Effector memory CD8-positive, alpha-beta T cell (primary cell): ENCODE measurements around the gene NR3C2.
"Not testable (repeated sequence)": the region's sequence is repeated elsewhere in the genome, so short reads cannot be mapped to it uniquely, and the experiment has no call there.

ENCODE experiments used
- ATAC-seq: fragments of 150-1000 bp; cut with Tn5 transposase; replicated peaks from 2 replicates; pipeline ENCODE4 v1.10.0; 2021; ENCODE audit warnings: mild to moderate bottlenecking, moderate library complexity
- DNase-seq, 3 experiments: peaks; one replicate each; pipeline ENCODE4 v3.0.0; 2021
- H3K27ac Mint-ChIP-seq, 2 donors: one replicate each; pipeline ENCODE4 v1.8.0; 2022; ENCODE audit warnings: mild to moderate bottlenecking in 2 of 2, mixed read lengths in 2 of 2, moderate library complexity in 2 of 2
- H3K27me3 Mint-ChIP-seq, 2 donors: one replicate each; pipeline ENCODE4 v1.8.0; 2022; ENCODE audit warnings: mixed read lengths in 2 of 2
- H3K36me3 Mint-ChIP-seq: one replicate; pipeline ENCODE4 v1.8.0; 2022; ENCODE audit warnings: mild to moderate bottlenecking, moderate library complexity, mixed read lengths; ENCODE audit not compliant: insufficient read depth
- H3K4me1 Mint-ChIP-seq, 2 donors: one replicate each; pipeline ENCODE4 v1.8.0; 2022; ENCODE audit warnings: low read depth in 2 of 2, mixed read lengths in 2 of 2
- H3K4me3 Mint-ChIP-seq, 2 donors: one replicate each; pipeline ENCODE4 v1.8.0; 2022; ENCODE audit warnings: mild to moderate bottlenecking in 2 of 2, mixed read lengths in 2 of 2, moderate library complexity in 2 of 2
- H3K9me3 Mint-ChIP-seq, 2 donors: one replicate each; pipeline ENCODE4 v1.8.0; 2022; ENCODE audit warnings: mixed read lengths in 2 of 2

The NR3C2 gene

GRCh38 chr4:148203056-148203898 lies 238.9 kb downstream of the NR3C2 start:
- Mint-ChIP-seq H3K4me3 (no peak overlapping the region), H3K27ac (peak overlapping the region in 1 of 2 donors; percentile 49), H3K9me3 (no peaks in the 10 kb centered on the region), H3K36me3 (no peaks in the 10 kb centered on the region), H3K4me1 (peaks cover 14 to 16% of the 10 kb centered on the region in 2 donors), H3K27me3 (no peaks in the 10 kb centered on the region)
- ATAC-seq (no peak), DNase-seq (no peak)

GRCh38 chr4:148200960-148201359 lies 241.3 kb downstream of the NR3C2 start:
- no peak for ATAC-seq
- H3K9me3 Mint-ChIP-seq: no peaks in the 10 kb centered on the region
- no peak overlapping the region for H3K27ac Mint-ChIP-seq
- H3K4me1 Mint-ChIP-seq: peaks cover 10 to 12% of the 10 kb centered on the region in 2 donors
- no peak overlapping the region for H3K4me3 Mint-ChIP-seq
- no peaks in the 10 kb centered on the region for H3K36me3 Mint-ChIP-seq
- DNase-seq: no peak
- no peaks in the 10 kb centered on the region for H3K27me3 Mint-ChIP-seq

DNA sequence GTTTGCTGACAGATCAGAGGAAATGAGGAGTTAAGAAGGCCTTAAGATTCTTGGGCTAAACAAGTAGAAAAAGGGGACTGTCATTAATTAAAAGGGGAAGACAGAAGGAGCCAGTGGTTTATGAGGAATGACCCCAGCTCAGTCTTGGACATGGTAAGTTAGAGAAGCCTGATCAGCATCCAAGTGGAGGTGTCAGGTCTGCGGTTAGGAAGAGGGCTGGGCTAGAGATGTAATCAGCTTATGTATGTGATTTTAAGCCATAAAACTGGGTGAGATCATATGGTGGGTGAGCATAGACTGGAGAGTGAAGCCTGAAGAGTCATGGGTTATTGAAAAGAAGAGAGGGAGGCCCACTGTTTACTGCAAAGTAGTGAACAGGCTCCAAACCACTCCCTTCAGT lies 246.1 kb downstream of the NR3C2 start:
- DNase-seq: no peak
- Mint-ChIP-seq H3K4me3 (no peak overlapping the region), H3K27ac (no peak overlapping the region), H3K9me3 (no peaks in the 10 kb centered on the region), H3K27me3 (no peaks in the 10 kb centered on the region), H3K36me3 (peaks cover 16% of the 10 kb centered on the region), H3K4me1 (peaks cover 0 to 1% of the 10 kb centered on the region in 2 donors)
- peak; percentile 42 for ATAC-seq

DNA sequence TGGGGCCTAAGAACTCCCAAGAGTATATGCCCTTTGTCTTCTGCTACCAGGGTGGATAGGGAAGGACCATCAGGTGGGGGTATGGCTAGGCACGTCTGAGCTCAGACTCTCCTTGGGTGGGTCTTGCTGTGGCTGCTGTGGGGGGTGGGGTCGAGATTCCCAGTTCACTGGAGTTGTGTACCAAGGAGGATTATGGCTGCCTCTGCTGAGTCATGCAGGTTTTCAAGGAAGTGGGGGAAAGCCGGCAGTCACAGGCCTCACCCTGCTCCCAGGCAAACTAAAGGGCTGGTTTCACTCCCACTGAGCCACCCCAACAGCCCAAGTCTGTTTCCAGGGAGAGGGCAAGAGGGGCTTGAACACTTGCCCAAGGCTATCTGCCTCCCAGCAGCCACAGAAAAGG lies 249.7 kb downstream of the NR3C2 start:
- Mint-ChIP-seq H3K9me3 (no peaks in the 10 kb centered on the region), H3K4me3 (no peak overlapping the region), H3K36me3 (peaks cover 16% of the 10 kb centered on the region), H3K27ac (no peak overlapping the region), H3K27me3 (no peaks in the 10 kb centered on the region), H3K4me1 (peaks cover 0 to 1% of the 10 kb centered on the region in 2 donors)
- ATAC-seq: no peak
- no peak for DNase-seq

- H3K27ac Mint-ChIP-seq: peak overlapping the region; percentile 47 to 59
- H3K36me3 Mint-ChIP-seq, H3K4me1 Mint-ChIP-seq: not testable (repeated sequence)
Observed at GRCh38 chr4:148187454-148188222, 254.6 kb downstream of the NR3C2 start.

GRCh38 chr4:148184922-148185321 lies 257.3 kb downstream of the NR3C2 start:
- DNase-seq (no peak), ATAC-seq (no peak)
- Mint-ChIP-seq H3K27ac (peak overlapping the region in 1 of 2 donors; percentile 13), H3K4me3 (no peak overlapping the region), H3K4me1 (peaks cover 8 to 14% of the 10 kb centered on the region in 2 donors), H3K27me3 (no peaks in the 10 kb centered on the region), H3K36me3 (no peaks in the 10 kb centered on the region), H3K9me3 (peaks cover 0 to 3% of the 10 kb centered on the region in 2 donors)

More at GRCh38 chr4:148187454-148188222, 254.6 kb downstream of the NR3C2 start:
- H3K4me3 Mint-ChIP-seq, ATAC-seq, H3K27me3 Mint-ChIP-seq, DNase-seq, H3K9me3 Mint-ChIP-seq: not testable (repeated sequence)

- H3K4me1 Mint-ChIP-seq: peaks cover 14 to 17% of the 10 kb centered on the region in 2 donors
- H3K36me3 Mint-ChIP-seq: no peaks in the 10 kb centered on the region
- no peak for DNase-seq
- no peaks in the 10 kb centered on the region for H3K27me3 Mint-ChIP-seq
- peaks cover 0 to 3% of the 10 kb centered on the region in 2 donors for H3K9me3 Mint-ChIP-seq
- H3K27ac Mint-ChIP-seq: no peak overlapping the region
- ATAC-seq: no peak
- H3K4me3 Mint-ChIP-seq: no peak overlapping the region
Observed at GRCh38 chr4:148182230-148182911, 259.8 kb downstream of the NR3C2 start.

GRCh38 chr4:148173397-148174017 lies 268.7 kb downstream of the NR3C2 start:
- Mint-ChIP-seq H3K4me3 (no peak overlapping the region), H3K27ac (no peak overlapping the region), H3K36me3 (no peaks in the 10 kb centered on the region), H3K27me3 (no peaks in the 10 kb centered on the region), H3K4me1 (peaks cover 5 to 21% of the 10 kb centered on the region in 2 donors), H3K9me3 (no peaks in the 10 kb centered on the region)
- no peak for ATAC-seq
- DNase-seq: no peak

DNA sequence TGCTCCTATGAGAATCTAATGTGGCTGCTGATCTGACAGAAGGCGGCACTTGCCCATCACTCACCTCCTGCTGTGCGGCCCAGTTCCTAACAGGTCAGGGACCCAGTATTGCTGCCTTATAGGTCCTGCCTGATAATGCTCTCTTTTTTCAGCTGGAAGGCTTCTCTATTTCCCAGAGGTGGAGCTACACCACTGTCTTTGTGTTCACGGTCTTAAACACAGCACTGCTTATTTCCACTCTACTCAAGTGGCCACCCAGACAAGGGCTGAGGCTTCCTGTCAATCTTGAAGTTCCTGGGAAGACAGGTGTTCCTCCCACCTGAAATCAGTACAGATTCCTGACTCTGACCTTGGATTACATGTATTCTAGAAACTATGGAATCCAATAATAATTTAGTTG lies 270.6 kb downstream of the NR3C2 start:
- Mint-ChIP-seq H3K27ac (peak overlapping the region; percentile 8 to 71), H3K4me1 (peaks cover 12 to 24% of the 10 kb centered on the region in 2 donors), H3K9me3 (no peaks in the 10 kb centered on the region), H3K27me3 (no peaks in the 10 kb centered on the region), H3K4me3 (no peak overlapping the region), H3K36me3 (no peaks in the 10 kb centered on the region)
- DNase-seq (no peak), ATAC-seq (no peak)

- Mint-ChIP-seq H3K27ac (peak overlapping the region in 1 of 2 donors; percentile 71), H3K36me3 (no peaks in the 10 kb centered on the region), H3K9me3 (no peaks in the 10 kb centered on the region), H3K4me1 (peaks cover 17 to 21% of the 10 kb centered on the region in 2 donors), H3K4me3 (no peak overlapping the region), H3K27me3 (no peaks in the 10 kb centered on the region)
- DNase-seq (no peak), ATAC-seq (peak; percentile 64)
Observed at GRCh38 chr4:148170408-148171365, 271.5 kb downstream of the NR3C2 start.

DNA sequence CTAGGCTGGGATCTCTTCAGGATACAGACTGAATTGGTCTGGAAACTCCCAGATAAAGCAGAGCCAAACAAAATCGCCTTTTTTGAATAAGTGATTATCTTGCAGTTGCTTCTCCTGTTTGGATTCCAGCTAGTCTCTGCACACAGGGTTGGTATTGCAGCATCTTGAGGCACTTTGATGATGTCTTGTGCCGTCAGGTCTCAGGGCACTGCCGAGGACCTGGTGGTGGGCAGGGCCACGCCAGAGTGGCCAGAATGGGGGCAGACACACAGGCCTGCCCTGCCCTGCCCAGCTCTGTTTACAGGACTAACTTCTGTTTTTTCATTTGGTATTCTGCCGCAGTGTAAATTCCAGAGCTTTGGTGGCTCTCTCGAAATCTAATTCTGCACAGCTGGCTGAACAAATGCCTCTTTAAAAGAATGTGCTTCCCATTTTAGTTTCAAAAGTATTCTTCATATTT lies 276.1 kb downstream of the NR3C2 start:
- no peaks in the 10 kb centered on the region for H3K36me3 Mint-ChIP-seq
- ATAC-seq: no peak
- DNase-seq: no peak
- no peak overlapping the region for H3K27ac Mint-ChIP-seq
- no peaks in the 10 kb centered on the region for H3K9me3 Mint-ChIP-seq
- H3K4me3 Mint-ChIP-seq: no peak overlapping the region
- peaks cover 11 to 16% of the 10 kb centered on the region in 2 donors for H3K4me1 Mint-ChIP-seq
- H3K27me3 Mint-ChIP-seq: no peaks in the 10 kb centered on the region

DNA sequence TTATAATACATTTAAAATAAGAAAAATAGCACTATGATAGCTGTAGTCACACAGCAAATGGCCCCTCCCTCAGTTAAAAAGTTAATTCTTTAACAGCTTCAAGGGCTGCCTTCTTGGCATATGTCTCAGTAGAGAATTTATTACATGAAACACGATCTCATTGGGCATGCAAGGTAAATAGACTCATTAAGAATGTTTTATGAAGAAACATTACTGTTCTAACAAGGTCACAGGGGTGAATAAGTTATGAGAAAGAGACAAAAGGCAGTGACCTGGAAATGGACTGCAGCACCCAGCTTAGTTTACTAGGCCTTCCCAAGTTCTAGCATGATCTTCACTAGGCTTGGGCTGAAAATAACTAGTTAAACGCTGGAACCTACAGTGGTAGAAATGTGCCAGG lies 277.7 kb downstream of the NR3C2 start:
- Mint-ChIP-seq H3K4me3 (no peak overlapping the region), H3K27me3 (no peaks in the 10 kb centered on the region), H3K36me3 (no peaks in the 10 kb centered on the region), H3K4me1 (peaks cover 11 to 12% of the 10 kb centered on the region in 2 donors), H3K9me3 (no peaks in the 10 kb centered on the region), H3K27ac (no peak overlapping the region)
- ATAC-seq (no peak), DNase-seq (no peak)
